ENCODE results near the gene HTT. TPM values are rescaled to one million over a fixed set of nuclear protein-coding genes. Genes with fewer than 3 reads are reported as not detected.

The HTT gene
- polyA plus RNA-seq, 1 donor from 2014 or later = 11.5 TPM

GRCh38 chr4:3226944-3227343 lies 152.5 kb downstream of the HTT start:
- H3K9ac ChIP-seq (ENCODE audit: low read length) = no peak overlapping the region
- no peaks in the 10 kb centered on the region for H4K20me1 ChIP-seq (ENCODE audit: insufficient read depth)
- no peaks in the 10 kb centered on the region for H3K79me2 ChIP-seq (replicated peaks; ENCODE audit: insufficient read depth, low read length)
- H3K9me3 ChIP-seq (ENCODE audit: low read length) = no peaks in the 10 kb centered on the region
- TF ChIP-seq REST (IDR thresholded peaks at IDR 0.05; ENCODE audit: borderline replicate concordance) (no peak), SMC3 (conservative IDR thresholded peaks at IDR 0.05; ENCODE audit: poor library complexity) (no peak), POLR2AphosphoS5 (IDR thresholded peaks at IDR 0.05) (no peak), MXI1 (conservative IDR thresholded peaks at IDR 0.05; ENCODE audit: poor library complexity, severe bottlenecking) (no peak), TAF1 (IDR thresholded peaks at IDR 0.05; ENCODE audit: low read depth) (no peak), CTCF (IDR thresholded peaks at IDR 0.05; ENCODE audit: poor library complexity, severe bottlenecking) (no peak)
- peaks cover 11% of the 10 kb centered on the region for H3K36me3 ChIP-seq (ENCODE audit: insufficient read depth, low read length)
- no peak overlapping the region for H2AFZ ChIP-seq (ENCODE audit: low read depth, low read length)
- H3K9me2 ChIP-seq (ENCODE audit: insufficient read depth, low read length) = no peaks in the 10 kb centered on the region
- H3K4me2 ChIP-seq (ENCODE audit: low read length) = no peak overlapping the region
- no peak overlapping the region for H3K27ac ChIP-seq (ENCODE audit: low read length)
- no peaks in the 10 kb centered on the region for H3K27me3 ChIP-seq (ENCODE audit: insufficient read depth, low read depth, low read length)
- no peak overlapping the region for H3K4me3 ChIP-seq (ENCODE audit: low read length)
- H3F3A ChIP-seq (ENCODE audit: insufficient read depth, low read length, poor library complexity, severe bottlenecking) = no peaks in the 10 kb centered on the region

- Histone ChIP-seq H2AFZ (ENCODE audit: low read depth, low read length) (no peak overlapping the region), H3K9ac (ENCODE audit: low read length) (no peak overlapping the region), H3K36me3 (ENCODE audit: insufficient read depth, low read length) (peaks cover 11% of the 10 kb centered on the region), H3K79me2 (replicated peaks; ENCODE audit: insufficient read depth, low read length) (no peaks in the 10 kb centered on the region), H4K20me1 (ENCODE audit: insufficient read depth) (no peaks in the 10 kb centered on the region), H3K4me3 (ENCODE audit: low read length) (no peak overlapping the region), H3K27me3 (ENCODE audit: insufficient read depth, low read depth, low read length) (no peaks in the 10 kb centered on the region), H3K9me2 (ENCODE audit: insufficient read depth, low read length) (no peaks in the 10 kb centered on the region), H3K27ac (ENCODE audit: low read length) (no peak overlapping the region), H3K4me2 (ENCODE audit: low read length) (no peak overlapping the region), H3K9me3 (ENCODE audit: low read length) (no peaks in the 10 kb centered on the region), H3F3A (ENCODE audit: insufficient read depth, low read length, poor library complexity, severe bottlenecking) (no peaks in the 10 kb centered on the region)
- TF ChIP-seq SMC3 (conservative IDR thresholded peaks at IDR 0.05; ENCODE audit: poor library complexity) = no peak
- no peak for TF ChIP-seq TAF1 (IDR thresholded peaks at IDR 0.05; ENCODE audit: low read depth)
- TF ChIP-seq POLR2AphosphoS5 (IDR thresholded peaks at IDR 0.05) = no peak
- no peak for TF ChIP-seq EP300 (conservative IDR thresholded peaks at IDR 0.05; ENCODE audit: poor library complexity, severe bottlenecking)
- no peak for TF ChIP-seq EZH2 (IDR thresholded peaks at IDR 0.05; ENCODE audit: borderline replicate concordance, insufficient read depth, low read length, poor library complexity, severe bottlenecking)
- TF ChIP-seq CTCF (IDR thresholded peaks at IDR 0.05; ENCODE audit: poor library complexity, severe bottlenecking) = no peak
- TF ChIP-seq REST (IDR thresholded peaks at IDR 0.05; ENCODE audit: borderline replicate concordance) = no peak
- TF ChIP-seq RAD21 (conservative IDR thresholded peaks at IDR 0.05) = no peak
- no peak for TF ChIP-seq MXI1 (conservative IDR thresholded peaks at IDR 0.05; ENCODE audit: poor library complexity, severe bottlenecking)
These were observed 153.6 kb downstream of the HTT start for GRCh38 chr4:3227878-3228675.
